Measurements from ENCODE around the gene GLIS1.

The GLIS1 gene

GRCh38 chr1:53514436-53514835, 224.5 kb downstream of the GLIS1 start:
- DNase-seq: no peak

GRCh38 chr1:53513846-53514245, 225.1 kb downstream of the GLIS1 start:
- no peak for DNase-seq

GRCh38 chr1:53512807-53513755, 225.9 kb downstream of the GLIS1 start:
- no peak for DNase-seq

- DNase-seq: no peak
Measured at GRCh38 chr1:53511933-53512806, 226.8 kb downstream of the GLIS1 start.

- DNase-seq: no peak
Measured at GRCh38 chr1:53511323-53511932, 227.5 kb downstream of the GLIS1 start.

GRCh38 chr1:53510215-53510614, 228.7 kb downstream of the GLIS1 start:
- no peak for DNase-seq

- DNase-seq: no peak
Measured at GRCh38 chr1:53509775-53510174, 229.2 kb downstream of the GLIS1 start.

GRCh38 chr1:53508991-53509666, 229.8 kb downstream of the GLIS1 start:
- no peak for DNase-seq

GRCh38 chr1:53508056-53508990, 230.6 kb downstream of the GLIS1 start:
- no peak for DNase-seq

- no peak for DNase-seq
Measured at GRCh38 chr1:53507116-53507820, 231.7 kb downstream of the GLIS1 start.

GRCh38 chr1:53506355-53507050, 232.5 kb downstream of the GLIS1 start:
- DNase-seq: no peak

- no peak for DNase-seq
Measured at GRCh38 chr1:53505891-53506290, 233.1 kb downstream of the GLIS1 start.

- DNase-seq: no peak
Measured at GRCh38 chr1:53505401-53505800, 233.6 kb downstream of the GLIS1 start.

GRCh38 chr1:53504901-53505300, 234.1 kb downstream of the GLIS1 start:
- DNase-seq: no peak

GRCh38 chr1:53503433-53504217, 235.3 kb downstream of the GLIS1 start:
- no peak for DNase-seq

- no peak for DNase-seq
Measured at GRCh38 chr1:53502641-53503432, 236.1 kb downstream of the GLIS1 start.

GRCh38 chr1:53501065-53502005, 237.6 kb downstream of the GLIS1 start:
- no peak for DNase-seq
